ENCODE results near the gene TMEM179B.
A peak's percentile ranks its signal among the peaks of the same experiment; 100 is the strongest.
"Not testable (repeated sequence)": the region's sequence is repeated elsewhere in the genome, so short reads cannot be mapped to it uniquely, and the experiment has no call there.

Gene TMEM179B

DNA sequence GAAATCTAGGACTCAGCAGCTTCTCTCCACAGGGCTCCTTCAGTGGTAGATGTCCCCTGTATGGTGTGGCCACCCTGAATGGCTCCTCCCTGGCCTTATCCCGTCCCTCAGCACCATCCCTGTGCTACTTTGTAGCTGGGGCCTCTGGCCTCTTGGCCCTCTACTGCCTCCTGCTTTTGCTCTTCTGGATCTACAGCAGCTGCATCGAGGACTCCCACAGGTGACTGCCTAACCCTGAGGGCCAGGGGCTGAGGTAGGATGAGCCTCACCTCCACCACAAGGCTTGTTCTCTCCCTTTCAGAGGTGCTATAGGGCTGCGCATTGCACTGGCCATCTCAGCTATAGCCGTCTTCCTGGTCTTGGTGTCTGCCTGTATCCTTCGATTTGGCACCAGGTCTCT is 1.8 kb downstream of the TMEM179B start:
- DNase-seq (ENCODE audit: low read depth, low spot score): no peak

GRCh38 chr11:62789576-62789975 is 2.4 kb downstream of the TMEM179B start:
- DNase-seq (ENCODE audit: low read depth, low spot score): no peak

GRCh38 chr11:62791501-62792201 is 4.4 kb downstream of the TMEM179B start, which contains the start of gene TMEM223:
TSS of gene TMEM223 (minus strand) at chr11:62792006. CDS start at chr11:62791994, 12 bp downstream.
- no peak for DNase-seq (ENCODE audit: low read depth, low spot score)

- no peak for DNase-seq (ENCODE audit: low read depth, low spot score)
These were observed 5.0 kb downstream of the TMEM179B start for GRCh38 chr11:62792202-62792575.

DNA sequence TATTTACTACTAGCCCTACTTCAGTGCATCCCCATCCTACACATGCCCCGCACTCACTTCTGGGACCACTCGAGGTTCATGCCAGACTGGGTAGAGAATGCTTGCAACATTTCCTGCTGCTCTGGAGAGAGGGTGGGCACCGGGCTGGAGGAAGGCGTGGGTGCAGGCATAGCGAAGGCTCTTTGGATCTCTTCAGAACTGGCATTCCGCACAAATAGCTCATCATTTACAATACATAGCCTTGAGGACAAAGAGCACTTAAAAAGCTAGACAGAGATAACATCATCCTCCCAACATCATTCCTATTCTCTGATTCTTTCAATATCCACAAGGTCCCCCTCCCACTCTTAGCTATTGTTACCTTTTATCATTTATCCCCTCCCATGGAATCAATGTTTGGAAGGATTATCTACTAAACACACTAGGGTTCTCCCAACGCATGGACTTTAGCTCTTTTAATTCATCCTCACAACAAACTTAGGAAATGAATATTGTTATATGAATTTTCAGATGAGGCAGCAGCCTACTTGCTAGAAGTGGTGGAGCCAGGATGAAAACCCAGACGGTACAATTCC is 7.1 kb downstream of the TMEM179B start:
- DNase-seq (ENCODE audit: low read depth, low spot score): no peak

GRCh38 chr11:62796281-62796680 is 9.1 kb downstream of the TMEM179B start:
- no peak for DNase-seq (ENCODE audit: low read depth, low spot score)

- no peak for DNase-seq (ENCODE audit: low read depth, low spot score)
These were observed 12.3 kb downstream of the TMEM179B start for GRCh38 chr11:62799486-62799885.

DNA sequence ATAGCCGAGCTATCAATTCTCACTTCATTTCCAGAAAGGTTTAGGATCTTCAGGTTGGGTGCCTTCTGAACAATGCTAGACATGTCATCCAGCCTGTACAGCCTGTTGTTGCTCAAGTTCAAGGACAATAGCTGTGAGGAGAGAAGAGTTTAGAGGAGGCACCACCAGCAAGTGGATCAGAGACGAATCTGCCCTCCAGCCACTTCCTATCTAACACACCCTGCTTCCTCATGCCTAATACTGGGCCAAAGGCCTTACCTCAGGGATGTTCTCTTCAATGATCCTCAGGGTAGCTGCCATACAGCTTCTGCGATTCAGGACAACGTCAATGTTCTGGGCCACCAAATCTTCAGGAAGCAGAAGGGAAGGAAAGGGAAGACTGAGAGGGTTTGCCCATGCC is 13.9 kb downstream of the TMEM179B start:
- DNase-seq (ENCODE audit: low read depth, low spot score): no peak

- DNase-seq (ENCODE audit: low read depth, low spot score): no peak
These were observed 17.3 kb downstream of the TMEM179B start for GRCh38 chr11:62804310-62805075.

DNA sequence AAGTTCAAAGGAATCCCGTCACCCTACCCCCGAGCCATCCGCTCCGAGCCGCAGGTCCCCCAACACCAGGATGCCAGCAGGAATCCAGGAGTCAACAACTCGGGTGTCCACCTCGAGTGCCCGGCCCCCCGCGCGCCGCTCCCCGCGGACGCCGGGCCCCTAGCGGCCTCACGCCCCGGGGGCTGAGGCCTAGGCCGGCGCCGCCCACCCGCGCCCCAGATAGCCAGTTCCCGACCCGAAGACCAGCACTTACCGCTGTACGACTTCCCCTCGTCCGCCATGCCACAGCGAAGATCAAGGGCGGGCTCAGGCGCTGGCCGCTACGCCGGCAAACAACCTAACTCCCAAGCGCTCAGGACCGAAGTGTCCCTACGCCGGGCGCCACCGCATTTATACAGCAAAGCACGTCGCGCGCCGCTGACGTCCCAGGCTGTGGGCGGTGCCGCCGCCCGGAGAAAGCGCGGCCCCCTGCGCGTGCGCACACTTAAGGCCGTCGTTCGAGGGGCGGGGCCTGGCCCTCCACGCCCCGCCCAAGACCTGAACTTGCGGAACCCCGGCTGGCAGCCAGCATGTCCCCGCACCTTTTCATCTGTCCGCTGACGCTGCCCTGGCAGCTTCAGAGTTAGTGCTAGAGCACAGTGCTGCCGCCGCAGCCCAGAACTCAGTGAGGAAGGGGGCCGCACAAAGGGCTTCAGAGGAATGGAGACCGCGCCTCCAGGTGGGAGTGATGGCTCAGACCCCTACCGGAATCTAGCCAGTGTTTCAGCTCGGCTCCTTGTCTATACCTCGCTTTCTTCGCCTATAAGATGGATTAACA is 18.1 kb downstream of the TMEM179B start, which contains the start of gene NXF1:
NXF1 (minus strand) TSS at position 365 of the 817 bp plus-strand sequence; CDS start at position 281, 84 bp downstream.
- DNase-seq (ENCODE audit: low read depth, low spot score): peak; percentile 89

DNA sequence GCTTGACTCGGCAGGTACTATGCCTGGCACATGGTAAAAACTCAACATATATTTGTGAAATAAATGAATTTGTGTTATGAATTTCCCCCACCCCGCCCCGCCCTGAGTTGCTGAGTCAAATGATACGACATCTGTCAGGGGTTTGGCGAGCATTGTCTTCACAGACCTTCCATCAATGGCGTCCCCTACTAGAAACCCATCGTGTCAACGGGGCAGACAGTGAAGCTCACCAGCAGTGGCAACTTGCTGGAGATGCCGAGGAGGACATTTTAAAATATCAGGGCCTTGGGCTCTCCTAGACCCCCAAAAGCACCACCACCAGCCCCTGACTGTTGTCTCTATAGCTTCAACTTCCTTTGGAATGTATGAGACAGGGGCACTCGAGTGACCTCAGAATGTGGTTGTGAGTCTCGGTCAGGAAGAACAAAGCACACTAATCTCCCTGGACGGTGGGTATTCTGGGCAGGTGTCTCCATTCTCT is 18.8 kb downstream of the TMEM179B start:
- DNase-seq (ENCODE audit: low read depth, low spot score): no peak

- DNase-seq (ENCODE audit: low read depth, low spot score): no peak
These were observed 19.5 kb downstream of the TMEM179B start for GRCh38 chr11:62806611-62807121.

- DNase-seq (ENCODE audit: low read depth, low spot score): no peak
These were observed 23.5 kb downstream of the TMEM179B start for GRCh38 chr11:62810748-62811147.

- no peak for DNase-seq (ENCODE audit: low read depth, low spot score)
These were observed 24.5 kb downstream of the TMEM179B start for GRCh38 chr11:62811659-62812058.

- DNase-seq (ENCODE audit: low read depth, low spot score): no peak
These were observed 29.4 kb downstream of the TMEM179B start for GRCh38 chr11:62816557-62816956.

DNA sequence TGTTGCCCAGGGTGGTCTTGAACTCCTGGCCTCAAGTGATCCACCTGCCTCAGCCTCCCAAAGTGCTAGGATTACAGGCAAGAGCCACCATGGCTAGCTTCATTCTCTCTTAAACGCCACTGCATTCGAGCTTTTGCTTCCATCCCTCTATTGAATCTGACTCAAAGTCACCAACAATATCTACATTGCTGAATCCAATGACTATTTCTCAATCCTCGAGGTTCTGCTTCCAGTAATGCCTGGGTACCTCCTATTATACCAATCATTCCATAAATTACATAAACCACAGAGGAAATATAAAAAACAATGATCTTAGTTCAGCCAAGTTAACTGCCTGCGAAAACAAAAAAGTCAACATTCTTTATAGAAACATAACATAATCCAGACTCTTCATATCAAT is 29.9 kb downstream of the TMEM179B start:
- DNase-seq (ENCODE audit: low read depth, low spot score): no peak

- DNase-seq (ENCODE audit: low read depth, low spot score): no peak
These were observed 36.5 kb downstream of the TMEM179B start for GRCh38 chr11:62823677-62824076.

DNA sequence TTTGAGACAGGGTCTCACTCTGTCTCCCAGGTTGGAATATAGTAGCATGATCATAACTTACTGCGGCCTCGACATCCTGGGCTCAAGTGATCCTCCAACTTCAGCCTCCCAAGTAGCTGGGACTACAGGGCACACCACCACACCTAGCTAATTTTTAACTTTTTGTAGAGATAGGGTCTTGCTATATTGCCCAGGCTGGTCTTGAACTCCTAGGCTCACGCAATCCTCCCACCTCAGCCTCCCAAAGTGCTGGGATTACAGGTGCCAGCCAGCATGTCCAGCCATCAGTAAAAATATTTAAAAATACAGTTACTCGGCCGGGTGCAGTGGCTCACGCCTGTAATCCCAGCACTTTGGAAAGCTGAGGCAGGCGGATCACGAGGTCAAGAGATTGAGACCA is 40.9 kb downstream of the TMEM179B start:
- not testable (repeated sequence) for DNase-seq (ENCODE audit: low read depth, low spot score)

GRCh38 chr11:62830904-62831519 is 43.8 kb downstream of the TMEM179B start:
- no peak for DNase-seq (ENCODE audit: low read depth, low spot score)

DNA sequence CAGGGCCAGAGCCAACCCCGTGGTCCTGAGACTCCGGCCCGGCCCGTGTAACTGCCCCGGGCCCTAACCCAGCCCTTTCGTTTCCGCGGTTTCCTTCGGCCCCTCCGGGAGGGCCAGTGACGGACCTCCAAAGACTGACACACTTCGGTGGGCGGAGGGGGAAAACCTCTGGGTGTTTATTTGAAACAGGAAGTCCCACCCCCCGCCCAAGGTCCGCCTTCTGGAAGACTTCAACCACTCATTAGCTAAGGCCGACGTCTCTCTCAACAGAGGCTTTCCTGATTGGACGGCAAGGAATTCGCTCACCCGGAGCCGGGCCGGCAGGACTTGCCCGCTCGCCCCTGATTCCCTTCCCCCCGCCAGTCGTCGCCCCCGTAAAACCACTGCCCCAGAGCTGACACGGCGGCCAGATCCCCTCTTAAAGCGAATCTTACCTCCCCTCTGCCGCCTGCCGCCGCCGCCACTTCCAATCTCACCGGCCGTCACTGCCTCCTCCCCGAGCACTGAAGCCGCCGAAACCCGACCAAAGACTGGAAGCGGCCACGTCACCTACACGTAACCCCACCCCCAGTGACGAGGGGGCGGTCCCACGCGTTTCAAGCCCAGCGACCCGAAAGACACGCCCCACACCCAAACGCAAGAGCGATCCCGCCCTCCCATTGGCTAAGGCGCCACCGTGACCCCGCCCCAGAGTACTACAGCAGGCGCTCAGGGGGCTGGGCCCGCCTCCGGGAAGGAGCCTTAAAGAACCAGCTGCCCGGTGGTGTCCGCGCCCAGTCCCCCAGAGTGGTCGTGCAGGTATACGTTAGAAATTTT is 44.5 kb downstream of the TMEM179B start, which contains the start of gene STX5:
STX5 (minus strand) TSS at position 532 of the 816 bp plus-strand sequence. CDS start 808 bp downstream, outside the sequence.
- peak; percentile 97 for DNase-seq (ENCODE audit: low read depth, low spot score)

All from brain pericyte (primary cell).